22Rv1 (cell line): ENCODE measurements around the gene OSBPL3.
A peak's percentile ranks its signal among the peaks of the same experiment; 100 is the strongest.

ENCODE experiments used
- CTCF ChIP-seq: fragments of 450-650 bp; IDR thresholded peaks from 2 replicates; pipeline ENCODE4 v1.5.1; 2017; ENCODE audit warnings: mild to moderate bottlenecking
- ZFX ChIP-seq: fragments of 450-650 bp; IDR thresholded peaks from 2 replicates; pipeline ENCODE4 v1.6.1; 2017; ENCODE audit warnings: antibody characterized with exemption, borderline replicate concordance

- TF ChIP-seq CTCF (peak; percentile 79), ZFX (no peak)
Measured at GRCh38 chr7:24788075-24788474, 191.9 kb downstream of the OSBPL3 start.
